Hepatocyte (in vitro differentiated cells): ENCODE data around the gene PAOX. TPM values are rescaled to one million over a fixed set of nuclear protein-coding genes. Genes with fewer than 3 reads are reported as not detected.

ENCODE experiments used
- DNase-seq: peaks from one replicate; pipeline ENCODE4 v3.0.0-alpha.2; 2016; ENCODE audit warnings: low spot score
- H2AFZ ChIP-seq: fragments of 200-600 bp; sonication (generic); 2 replicates; pipeline ENCODE4 v1.6.0; 2016; ENCODE audit warnings: antibody characterized with exemption, mild to moderate bottlenecking
- H3K27ac ChIP-seq: fragments of 200-600 bp; sonication (generic); 2 replicates; pipeline ENCODE4 v1.5.1; 2016; ENCODE audit warnings: mild to moderate bottlenecking
- H3K27me3 ChIP-seq: fragments of 200-600 bp; sonication (generic); 2 replicates; pipeline ENCODE4 v1.6.1; 2016
- H3K36me3 ChIP-seq: fragments of 200-600 bp; sonication (generic); replicated peaks from 2 replicates; pipeline ENCODE4 v1.5.1; 2016; ENCODE audit warnings: low read depth; ENCODE audit not compliant: insufficient read depth
- H3K4me1 ChIP-seq: fragments of 200-600 bp; sonication (generic); 2 replicates; pipeline ENCODE4 v1.5.1; 2016; ENCODE audit warnings: mild to moderate bottlenecking, moderate library complexity; ENCODE audit not compliant: insufficient read depth
- H3K4me2 ChIP-seq: fragments of 200-600 bp; sonication (generic); 2 replicates; pipeline ENCODE4 v1.6.0; 2016
- H3K4me3 ChIP-seq: fragments of 200-600 bp; sonication (generic); 2 replicates; pipeline ENCODE4 v1.5.1; 2016; ENCODE audit warnings: mild to moderate bottlenecking
- H3K79me2 ChIP-seq: fragments of 200-600 bp; sonication (generic); 2 replicates; pipeline ENCODE4 v1.6.0; 2017; ENCODE audit warnings: mild to moderate bottlenecking
- H3K9me2 ChIP-seq: fragments of 200-600 bp; sonication (generic); replicated peaks from 2 replicates; pipeline ENCODE4 v1.6.0; 2017; ENCODE audit warnings: mild to moderate bottlenecking; ENCODE audit not compliant: insufficient read depth
- H3K9me3 ChIP-seq: fragments of 200-600 bp; sonication (generic); 2 replicates; pipeline ENCODE4 v1.5.1; 2016; ENCODE audit warnings: low read depth, mild to moderate bottlenecking
- H4K20me1 ChIP-seq: fragments of 200-600 bp; sonication (generic); 2 replicates; pipeline ENCODE4 v1.6.0; 2016; ENCODE audit warnings: mild to moderate bottlenecking; ENCODE audit not compliant: insufficient read depth, poor library complexity, severe bottlenecking
- CTCF ChIP-seq: fragments of 200-600 bp; sonication (generic); IDR thresholded peaks from 2 replicates; pipeline ENCODE4 v1.5.1; 2016; ENCODE audit warnings: antibody characterized with exemption, mild to moderate bottlenecking; ENCODE audit not compliant: poor library complexity
- EZH2 ChIP-seq: fragments of 200-600 bp; sonication (generic); IDR thresholded peaks from 2 replicates; pipeline ENCODE4 v1.6.1; 2016; ENCODE audit warnings: antibody characterized with exemption, mild to moderate bottlenecking, borderline replicate concordance
- EZH2phosphoT487 ChIP-seq: fragments of 200-600 bp; sonication (generic); IDR thresholded peaks from one replicate; pipeline ENCODE4 v1.6.1; 2018; ENCODE audit warnings: antibody characterized with exemption, mild to moderate bottlenecking, low read depth, moderate library complexity; ENCODE audit not compliant: unreplicated experiment, severe bottlenecking
- WGBS: methylation state at CpG from one replicate; pipeline ENCODE4 v1.1.6; 2016; ENCODE audit warnings: low lambda C conversion rate; ENCODE audit errors: missing lambda C conversion rate; 5-methylcytosine and 5-hydroxymethylcytosine counted together
- polyA plus RNA-seq: library from polyadenylated mRNA; unstranded; fragments of >200 nt; fragmentation: Nextera tagmentation; extraction: Ambion mirVana; gene quantifications from 2 replicates; pipeline ENCODE4 v1.2.1, GENCODE V29; 2016
- total RNA-seq: library from RNA; depleted of rRNA; stranded (reverse); fragments of >200 nt; gene quantifications from 2 replicates; pipeline ENCODE4 v1.2.3, GENCODE V29; 2014

PAOX gene
- total and polyA plus RNA-seq, 2 experiments from 2014 or later, result 11.5 to 19.6 TPM

DNA sequence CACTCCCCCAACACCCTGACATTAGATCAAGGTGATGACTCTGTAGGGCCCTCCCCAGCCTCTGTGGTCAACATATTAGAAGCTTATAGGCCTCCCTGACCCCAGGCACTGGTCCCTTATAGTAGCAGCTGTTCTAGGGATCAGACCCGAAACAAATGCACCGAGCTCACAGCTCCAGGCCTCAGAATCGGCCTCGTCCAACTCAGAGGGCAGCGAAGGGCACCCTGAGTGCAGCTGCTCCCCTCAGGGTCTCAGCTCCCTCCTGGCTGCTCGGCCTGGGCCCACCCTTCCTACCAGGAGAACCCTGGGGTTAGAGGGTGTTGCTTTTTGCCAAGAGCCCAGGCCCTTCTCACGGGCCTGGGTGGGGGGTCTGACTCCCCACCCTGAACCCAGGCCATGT, 10.9 kb upstream of the PAOX start:
- Histone ChIP-seq H3K27ac (no peak overlapping the region), H3K9me3 (no peaks in the 10 kb centered on the region), H3K9me2 (no peaks in the 10 kb centered on the region), H4K20me1 (no peaks in the 10 kb centered on the region), H2AFZ (no peak overlapping the region), H3K4me1 (no peaks in the 10 kb centered on the region), H3K36me3 (no peaks in the 10 kb centered on the region), H3K79me2 (peaks cover 9% of the 10 kb centered on the region), H3K27me3 (no peaks in the 10 kb centered on the region), H3K4me2 (no peak overlapping the region), H3K4me3 (no peak overlapping the region)
- no peak for DNase-seq
- 93% methylated on average over 7 of the region's 7 CpGs for whole genome bisulfite sequencing
- no peak for TF ChIP-seq CTCF
- no peak for TF ChIP-seq EZH2
- TF ChIP-seq EZH2phosphoT487, result no peak

DNA sequence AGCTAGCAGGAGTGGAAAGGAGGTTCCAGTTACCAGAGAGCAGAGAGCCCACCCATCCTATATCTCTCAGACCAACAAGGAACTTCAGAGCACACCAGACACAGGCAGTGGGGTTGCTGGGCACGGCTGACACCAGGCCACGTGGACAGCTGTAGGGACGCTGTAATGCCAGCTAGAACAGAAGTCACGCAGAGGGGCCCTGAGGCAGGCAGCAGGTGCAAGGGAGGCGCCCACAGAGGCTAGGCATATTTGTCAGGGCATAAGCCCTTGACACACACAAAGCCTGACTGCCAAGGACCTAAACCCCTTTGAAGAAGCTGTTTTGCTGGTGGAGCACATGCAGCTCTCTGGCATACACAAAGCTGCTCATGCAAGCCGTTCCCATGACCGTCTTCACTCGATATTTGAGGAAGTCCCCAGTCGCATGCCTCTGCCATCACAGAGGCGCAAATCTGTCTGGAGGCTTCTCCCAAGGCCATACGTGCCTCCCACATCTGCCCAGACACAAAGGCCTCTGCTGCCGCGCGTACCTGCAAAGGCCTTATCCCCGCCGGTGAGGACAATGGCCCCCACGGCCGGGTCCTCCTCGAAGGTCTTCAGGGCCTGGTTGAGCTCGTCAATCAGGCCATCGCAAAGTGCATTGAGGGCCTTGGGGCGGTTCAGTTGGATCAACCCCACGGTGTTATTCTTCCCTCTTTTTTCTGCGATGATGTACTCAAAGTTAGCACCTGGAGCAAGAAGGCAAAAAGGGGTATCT, 8.9 kb upstream of the PAOX start:
- Histone ChIP-seq H3K4me2 (no peak overlapping the region), H3K9me2 (no peaks in the 10 kb centered on the region), H3K36me3 (no peaks in the 10 kb centered on the region), H2AFZ (no peak overlapping the region), H3K27me3 (no peaks in the 10 kb centered on the region), H3K79me2 (peaks cover 9% of the 10 kb centered on the region), H3K4me3 (no peak overlapping the region), H4K20me1 (no peaks in the 10 kb centered on the region), H3K9me3 (no peaks in the 10 kb centered on the region), H3K4me1 (no peaks in the 10 kb centered on the region), H3K27ac (no peak overlapping the region)
- WGBS, result 93% methylated on average over 24 of the region's 24 CpGs
- TF ChIP-seq CTCF, result no peak
- no peak for TF ChIP-seq EZH2phosphoT487
- no peak for TF ChIP-seq EZH2
- no peak for DNase-seq

DNA sequence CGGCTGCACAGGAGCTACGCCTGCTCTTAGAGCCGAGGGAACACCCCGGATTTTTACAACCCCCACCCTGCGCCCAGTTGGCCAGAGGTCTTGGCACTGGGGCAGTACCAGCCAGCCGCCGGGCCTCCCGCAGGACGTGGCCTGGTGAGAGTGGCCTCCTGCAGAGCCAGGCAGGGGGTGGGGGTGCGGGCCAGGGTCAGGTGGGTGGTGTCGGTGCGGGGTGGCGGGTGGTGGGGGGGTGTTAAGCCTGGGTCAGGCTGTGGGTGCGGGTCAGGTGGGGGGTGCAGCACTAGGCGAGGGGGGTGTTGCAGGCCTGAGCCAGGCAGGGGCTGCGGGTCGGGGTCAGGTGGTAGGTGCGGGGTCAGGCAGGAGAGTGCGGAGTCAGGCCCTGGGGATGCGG, 6.6 kb upstream of the PAOX start:
- no peak overlapping the region for H3K4me3 ChIP-seq
- no peak overlapping the region for H2AFZ ChIP-seq
- WGBS, result 89% methylated on average over 8 of the region's 20 CpGs
- no peaks in the 10 kb centered on the region for H4K20me1 ChIP-seq
- no peaks in the 10 kb centered on the region for H3K4me1 ChIP-seq
- H3K27ac ChIP-seq, result no peak overlapping the region
- H3K79me2 ChIP-seq, result peaks cover 9% of the 10 kb centered on the region
- no peaks in the 10 kb centered on the region for H3K27me3 ChIP-seq
- no peaks in the 10 kb centered on the region for H3K9me3 ChIP-seq
- H3K9me2 ChIP-seq, result no peaks in the 10 kb centered on the region
- H3K4me2 ChIP-seq, result peak overlapping the region; percentile 90
- H3K36me3 ChIP-seq, result no peaks in the 10 kb centered on the region
- DNase-seq, result no peak
- TF ChIP-seq EZH2phosphoT487 (no peak), EZH2 (no peak), CTCF (no peak)
